Right ventricle myocardium superior (tissue), 1 donor: ENCODE results near the gene OPTN. TPM values are rescaled to one million over a fixed set of nuclear protein-coding genes. Genes with fewer than 3 reads are reported as not detected.
"Not testable (repeated sequence)": the region's sequence is repeated elsewhere in the genome, so short reads cannot be mapped to it uniquely, and the experiment has no call there.

ENCODE experiments used
- ATAC-seq: fragments of 200-7000 bp; cut with Tn5 transposase; one replicate; pipeline ENCODE4 v1.9.1; 2020; ENCODE audit warnings: mild to moderate bottlenecking; ENCODE audit not compliant: poor library complexity
- DNase-seq: peaks from one replicate; pipeline ENCODE4 v3.0.0-alpha.2; 2020
- intact Hi-C: fragments of 100-400 bp; cut with DNase I; formaldehyde crosslinking; loops from one replicate; pipeline ENCODE4 v1.11.2; 2022
- total RNA-seq: library from RNA; stranded (reverse); fragmentation: NEBNext Ultra II Directional; extraction: Animal tissue kit (Norgen Biotek cat#: 25700); gene quantifications from one replicate; pipeline ENCODE4 v1.2.1, GENCODE V29; 2021
- donor health status: DM: no; HTN: yes; CAD: no; lungs with severe emphysema.

The OPTN gene
- total RNA-seq, 1 donor from 2014 or later = 149 TPM

DNA sequence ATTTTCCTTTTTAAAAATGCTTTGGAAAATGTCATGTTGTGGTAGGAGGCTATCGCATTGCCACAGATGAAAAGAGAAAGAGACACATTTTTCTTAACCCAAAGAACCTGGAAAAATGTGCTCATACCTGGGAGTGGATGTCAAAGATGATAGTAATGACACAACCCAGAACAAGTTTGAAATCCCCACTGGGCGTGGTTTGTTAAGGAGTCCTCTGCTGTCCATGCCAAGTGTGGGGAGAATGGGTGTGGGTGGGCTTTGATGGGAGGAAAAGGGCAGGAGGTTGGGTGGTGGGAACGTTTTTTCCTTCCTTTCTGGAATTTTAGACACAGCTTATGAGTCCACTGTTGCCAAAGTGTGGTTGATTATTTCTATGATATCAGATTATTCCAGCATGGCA, 10.9 kb downstream of the OPTN start:
- intact Hi-C loops = no loop called here
- DNase-seq (no peak), ATAC-seq (no peak)

DNA sequence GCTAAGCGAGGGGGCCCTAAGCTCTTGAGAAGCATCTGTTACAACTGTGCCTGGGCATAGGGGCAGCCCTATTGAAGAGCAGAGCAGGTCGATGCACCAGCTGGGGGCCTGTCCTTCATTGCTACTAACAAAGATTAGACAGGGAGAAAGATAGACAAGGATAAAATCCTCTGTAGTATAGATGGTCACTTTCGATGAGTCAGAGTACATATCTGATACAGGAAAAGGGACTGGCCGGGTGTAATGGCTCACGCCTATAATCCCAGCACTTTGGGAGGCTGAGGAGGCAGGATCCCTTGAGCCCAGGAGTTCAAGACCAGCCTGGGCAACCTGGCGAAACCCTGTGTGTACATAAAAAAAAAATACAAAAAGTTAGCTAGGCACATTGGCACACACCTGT, 13.6 kb downstream of the OPTN start:
- intact Hi-C loops = no loop called here
- no peak for DNase-seq
- no peak for ATAC-seq

DNA sequence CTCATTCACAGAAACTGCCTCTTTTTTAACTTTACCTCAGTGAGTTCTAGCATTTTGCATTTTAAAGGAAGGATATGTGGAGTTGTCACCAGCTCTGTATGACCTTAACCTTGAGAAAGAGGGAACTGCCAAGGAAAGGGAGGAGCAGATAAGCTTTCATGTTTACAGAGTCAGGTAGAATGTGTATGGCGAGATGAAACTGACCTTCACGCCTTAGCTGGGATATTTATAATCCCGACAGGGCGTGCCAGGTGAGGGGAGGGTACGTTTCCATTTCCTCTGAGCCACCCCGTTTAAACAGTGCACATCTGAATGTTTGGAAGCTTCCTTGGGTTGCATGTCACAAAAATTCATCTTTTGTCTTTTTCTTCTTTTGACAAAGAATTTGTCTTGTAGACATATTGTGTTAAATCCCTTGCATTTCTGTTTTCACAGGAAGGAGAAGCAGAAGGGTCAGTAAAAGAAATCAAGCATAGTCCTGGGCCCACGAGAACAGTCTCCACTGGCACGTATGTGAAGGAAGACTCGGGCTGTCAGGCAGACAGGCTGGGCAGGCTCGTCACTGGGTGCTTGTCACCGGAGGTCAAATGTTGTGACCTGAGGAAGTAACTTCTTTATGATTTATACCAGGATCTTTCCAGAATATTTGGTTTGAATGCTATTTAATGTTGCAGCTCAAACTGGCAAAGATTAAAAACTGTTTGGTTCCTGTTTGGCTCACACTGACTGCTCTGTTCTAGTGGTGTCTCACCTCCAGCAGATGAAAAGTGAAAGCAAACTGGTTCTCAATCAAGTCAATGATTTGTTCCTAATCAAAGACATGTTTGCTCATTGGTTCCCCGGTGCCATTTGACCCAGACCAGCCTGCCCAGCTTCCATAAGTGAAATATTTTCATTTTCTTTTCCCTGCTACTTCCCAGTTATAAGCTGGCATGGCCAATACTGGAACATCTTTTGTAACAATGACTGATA, 16.2 kb downstream of the OPTN start:
- peak; percentile 72 for ATAC-seq
- DNase-seq = no peak
- intact Hi-C loops = no loop called here

DNA sequence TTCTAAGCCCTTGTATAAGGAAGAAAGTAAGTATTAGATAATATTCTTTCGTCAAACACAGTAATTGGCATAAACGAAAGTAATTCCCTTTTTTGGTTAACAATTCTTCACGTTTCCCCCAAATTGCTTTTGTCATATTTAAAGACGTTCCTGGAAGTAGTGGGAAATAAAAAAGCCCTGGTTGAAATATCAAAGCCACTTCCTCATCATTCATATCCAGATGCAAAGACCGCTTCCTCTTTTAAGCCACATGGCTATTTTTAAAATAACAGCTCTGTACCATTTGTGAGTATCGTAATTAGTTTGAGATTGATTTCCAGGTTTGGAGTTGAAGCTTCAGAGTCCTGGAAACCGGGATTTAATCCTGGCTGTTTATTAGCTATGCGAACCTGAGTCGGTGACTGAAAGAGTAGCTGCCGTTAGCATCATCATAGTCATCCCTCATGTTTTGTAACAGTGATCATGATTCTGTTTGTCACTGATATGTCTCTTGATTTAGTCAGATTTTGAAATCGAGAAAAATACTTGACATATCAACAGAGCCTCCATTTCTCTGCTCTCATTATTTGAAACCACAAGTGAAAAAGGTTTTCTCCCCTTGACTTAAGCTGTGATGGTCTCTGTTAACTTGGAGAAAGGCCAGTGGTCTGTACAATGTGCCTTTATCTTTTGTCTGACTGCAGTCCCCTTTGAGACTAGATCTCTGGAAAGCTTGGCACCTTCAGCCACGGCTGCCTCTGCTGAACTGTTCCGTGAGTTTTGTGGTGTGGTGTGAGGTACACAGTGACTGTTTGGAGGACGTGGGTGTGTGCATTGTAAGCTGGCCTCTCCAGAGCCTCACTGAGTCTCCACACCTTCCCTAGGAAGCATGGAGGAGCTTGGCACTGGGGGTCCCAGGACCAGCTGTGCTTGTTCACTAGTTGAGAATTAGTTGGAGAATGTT, 18.1 kb downstream of the OPTN start:
- intact Hi-C loops = no loop called here
- DNase-seq = no peak

DNA sequence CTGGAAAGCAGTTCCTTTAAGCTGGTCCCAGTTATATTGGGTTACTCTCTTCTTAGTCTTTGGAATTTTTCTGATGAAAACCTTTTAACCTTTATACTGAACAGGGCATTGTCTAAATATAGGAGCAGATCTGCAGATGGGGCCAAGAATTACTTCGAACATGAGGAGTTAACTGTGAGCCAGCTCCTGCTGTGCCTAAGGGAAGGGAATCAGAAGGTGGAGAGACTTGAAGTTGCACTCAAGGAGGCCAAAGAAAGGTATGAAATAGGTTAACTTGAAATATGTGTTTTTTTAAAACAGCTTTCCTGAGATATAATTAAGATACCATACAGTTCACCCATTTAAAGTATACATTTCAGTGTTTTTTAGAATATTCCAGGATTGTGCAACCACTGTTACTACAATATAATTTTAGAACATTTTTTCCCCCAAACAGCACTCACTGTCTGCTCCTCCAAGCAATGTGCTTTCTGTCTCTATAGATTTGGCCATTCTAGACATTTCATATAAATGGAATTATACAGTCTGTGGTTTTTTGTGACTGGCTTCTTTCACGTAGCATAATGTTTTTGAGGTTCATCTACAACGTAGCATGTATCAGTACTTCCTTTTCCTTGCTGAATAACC, 18.9 kb downstream of the OPTN start:
- DNase-seq = no peak
- intact Hi-C loops = no loop called here
- ATAC-seq = peak; percentile 30

More for the DNA sequence above, 18.1 kb downstream of the OPTN start:
- peak; percentile 31 for ATAC-seq

DNA sequence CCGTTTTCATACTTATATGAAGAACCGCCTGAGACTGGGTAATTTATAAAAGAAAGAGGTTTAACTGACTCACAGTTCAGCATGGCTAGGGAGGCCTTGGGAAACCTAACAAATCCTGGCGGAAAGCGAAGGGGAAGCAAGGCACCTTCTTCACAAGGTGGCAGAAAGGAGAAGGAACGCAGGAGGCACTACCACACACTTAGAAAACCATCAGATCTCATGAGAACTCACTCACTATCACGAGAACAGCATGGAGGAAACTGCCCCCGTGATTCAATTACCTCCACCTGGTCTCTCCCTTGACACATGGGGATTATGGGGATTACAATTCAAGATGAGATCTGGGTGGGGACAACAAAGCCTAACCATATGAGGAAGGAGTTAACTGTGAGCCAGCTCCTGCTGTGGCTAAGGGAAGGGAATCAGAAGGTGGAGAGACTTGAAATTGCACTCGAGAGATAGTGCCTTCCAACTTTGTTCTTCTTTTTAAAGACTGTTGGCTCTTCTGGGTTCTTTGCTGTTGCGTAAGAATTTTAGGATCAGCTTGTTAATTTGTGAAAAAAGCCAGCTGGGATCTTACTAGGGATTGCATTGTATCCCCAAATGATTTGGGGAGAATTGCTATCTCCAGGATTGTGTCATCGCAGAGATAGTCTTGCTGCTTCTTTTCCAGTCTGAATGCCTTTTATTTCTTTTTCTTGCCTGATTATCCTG, 21.0 kb downstream of the OPTN start:
- ATAC-seq (peak; percentile 60), DNase-seq (no peak)
- intact Hi-C loops = no loop called here

DNA sequence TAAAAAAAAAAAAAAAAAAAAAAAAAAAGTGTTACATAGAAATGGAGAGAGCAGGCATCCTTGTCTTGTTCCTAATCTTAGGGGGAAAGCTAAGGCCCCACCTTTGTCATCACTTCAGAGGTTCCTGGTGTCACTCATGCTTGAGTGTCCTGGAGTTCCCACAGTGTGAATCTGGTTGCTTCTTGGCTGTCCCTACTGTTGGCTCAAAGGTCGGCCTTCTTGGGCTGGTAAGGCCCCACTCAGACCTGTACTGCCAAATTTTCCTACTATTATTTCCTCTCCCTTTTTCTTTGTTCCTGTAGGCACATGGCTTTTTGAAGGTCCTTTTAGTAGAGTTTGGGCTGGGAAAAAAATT, 21.5 kb downstream of the OPTN start:
- peak; percentile 56 for ATAC-seq
- no peak for DNase-seq
- intact Hi-C loops = no loop called here

DNA sequence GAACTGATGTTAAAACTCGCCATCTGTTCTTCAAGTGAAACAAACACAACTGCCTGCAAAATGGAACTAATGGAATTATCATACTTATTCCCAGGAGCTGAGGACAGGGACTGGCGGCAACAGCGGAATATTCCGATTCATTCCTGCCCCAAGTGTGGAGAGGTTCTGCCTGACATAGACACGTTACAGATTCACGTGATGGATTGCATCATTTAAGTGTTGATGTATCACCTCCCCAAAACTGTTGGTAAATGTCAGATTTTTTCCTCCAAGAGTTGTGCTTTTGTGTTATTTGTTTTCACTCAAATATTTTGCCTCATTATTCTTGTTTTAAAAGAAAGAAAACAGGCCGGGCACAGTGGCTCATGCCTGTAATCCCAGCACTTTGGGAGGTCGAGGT, 36.7 kb downstream of the OPTN start:
- ATAC-seq (no peak), DNase-seq (no peak)
- intact Hi-C loops = no loop called here

DNA sequence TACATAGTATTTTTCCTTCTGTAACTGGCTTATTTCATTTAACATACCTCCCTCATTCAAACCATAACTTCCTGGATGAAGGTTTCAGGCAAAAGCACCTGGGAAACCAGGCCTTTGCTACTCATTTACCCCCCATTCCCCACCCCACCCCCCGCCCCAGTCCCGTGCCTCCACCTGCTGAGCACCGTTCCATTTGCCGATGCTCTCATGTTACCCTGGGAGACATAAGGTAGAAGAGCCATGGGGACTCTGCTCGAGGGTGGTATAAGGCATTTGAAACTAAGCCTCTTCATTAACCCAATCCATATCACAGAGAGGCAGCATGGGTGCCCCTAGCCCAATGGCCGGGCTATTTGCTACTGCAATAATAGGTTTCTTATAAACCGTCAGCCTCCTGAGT, 39.2 kb downstream of the OPTN start:
- no peak for DNase-seq
- intact Hi-C loops = no loop called here
- ATAC-seq = no peak

DNA sequence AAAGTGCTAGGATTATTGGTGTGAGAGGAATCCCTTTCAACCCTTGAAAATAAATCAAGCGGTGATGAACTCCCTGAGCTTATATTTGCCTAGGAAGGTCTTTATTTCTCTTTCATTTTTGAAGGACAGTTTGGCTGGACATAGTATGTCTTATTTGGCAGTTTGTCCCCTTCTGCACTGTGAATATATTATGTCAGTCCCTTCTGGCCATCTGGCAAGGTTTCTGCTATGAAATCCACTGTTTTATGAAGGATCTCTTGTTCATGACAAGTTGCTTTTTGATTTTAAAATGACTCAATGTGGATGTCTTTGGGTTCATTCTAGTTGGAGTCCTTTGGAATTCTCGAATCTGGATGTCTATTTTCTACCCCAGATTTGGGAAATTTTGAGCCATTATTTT, 39.7 kb downstream of the OPTN start:
- DNase-seq (no peak), ATAC-seq (no peak)
- intact Hi-C loops = no loop called here

DNA sequence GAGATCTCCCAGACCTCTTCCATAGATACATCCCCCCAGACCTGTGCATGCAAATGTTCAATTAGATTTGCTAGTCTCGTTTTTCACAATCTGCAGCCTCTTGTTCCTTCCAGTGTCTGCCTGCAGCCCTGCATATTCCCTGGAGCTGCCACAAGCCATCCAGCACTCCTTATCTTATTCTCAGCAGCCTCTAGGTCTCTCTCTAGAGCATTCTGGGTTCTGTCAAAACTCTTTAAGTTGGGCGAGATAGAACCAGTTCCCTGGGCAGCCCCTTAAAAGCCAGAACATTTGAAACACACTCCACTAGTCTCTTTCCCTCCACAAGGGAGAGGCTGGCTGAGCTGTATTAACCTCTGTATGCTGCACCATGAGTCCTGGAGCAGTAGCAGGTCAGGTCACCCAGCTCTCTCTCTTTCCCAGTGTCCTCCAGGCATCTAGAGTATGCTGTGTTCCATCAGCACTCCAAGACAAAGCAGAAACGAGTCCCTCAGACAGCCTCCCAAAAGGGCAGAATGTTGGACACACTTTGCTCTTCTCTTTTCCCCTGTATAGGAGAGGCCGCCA, 40.7 kb downstream of the OPTN start:
- intact Hi-C loops = no loop called here
- ATAC-seq = no peak
- DNase-seq = no peak

DNA sequence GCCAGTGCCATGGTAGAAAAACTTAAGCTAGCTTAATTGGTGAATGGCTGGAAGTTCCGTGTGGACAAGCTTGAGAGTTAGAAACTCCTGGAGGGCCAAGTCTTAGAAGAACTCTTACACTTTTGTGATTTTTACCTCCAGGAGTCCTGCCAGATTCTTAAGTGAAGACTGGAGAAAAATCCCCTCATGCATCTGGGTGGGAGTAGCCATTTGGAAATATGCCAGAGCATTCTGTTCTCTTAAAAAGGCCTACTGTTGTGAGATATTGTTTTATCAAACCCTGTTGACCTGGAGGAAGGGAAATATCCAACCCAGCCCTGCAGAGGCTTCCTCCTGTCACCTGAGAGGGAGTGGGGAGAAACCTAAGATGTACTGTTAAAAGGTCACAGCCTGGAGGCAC, 43.8 kb downstream of the OPTN start:
- intact Hi-C loops = no loop called here
- ATAC-seq = no peak
- no peak for DNase-seq

DNA sequence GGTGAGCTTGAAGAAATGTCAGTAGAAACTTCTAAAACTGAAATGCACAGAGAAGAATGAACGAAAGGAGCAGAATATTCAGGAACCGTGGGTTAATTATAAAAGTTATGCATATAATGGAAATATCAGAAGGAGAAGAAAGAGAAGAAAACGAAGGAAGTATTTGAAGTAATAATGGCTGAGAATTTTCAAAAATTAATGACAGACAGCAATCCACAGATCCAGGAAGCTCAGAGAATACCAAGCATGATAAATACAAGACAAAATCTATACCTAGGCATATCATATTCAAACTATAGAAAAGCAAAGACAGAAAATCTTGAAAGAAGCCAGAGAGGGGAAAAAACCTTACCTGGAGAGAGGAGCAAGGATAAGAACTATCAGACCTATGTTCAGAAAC, 44.9 kb downstream of the OPTN start:
- intact Hi-C loops = no loop called here
- no peak for DNase-seq
- no peak for ATAC-seq

DNA sequence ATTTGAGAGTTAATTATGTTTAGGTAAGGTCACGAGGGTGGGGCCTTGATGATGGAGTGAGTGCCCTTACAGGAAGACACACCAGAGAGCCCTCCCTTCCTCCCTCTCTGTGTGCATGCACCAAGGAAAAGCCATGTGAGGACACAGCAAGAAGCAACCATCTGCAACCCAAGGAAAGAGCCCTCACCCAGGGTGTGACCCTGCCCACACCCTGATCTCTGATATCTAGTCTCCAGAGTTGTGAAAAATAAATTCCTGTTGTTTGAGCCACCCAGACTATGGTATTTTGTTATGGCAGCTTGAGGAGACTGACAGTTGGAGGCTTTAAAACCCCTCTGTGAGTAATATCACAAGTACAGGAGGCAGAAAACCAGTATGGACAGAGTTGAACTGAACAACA, 46.4 kb downstream of the OPTN start:
- DNase-seq = no peak
- intact Hi-C loops = no loop called here
- ATAC-seq = no peak

DNA sequence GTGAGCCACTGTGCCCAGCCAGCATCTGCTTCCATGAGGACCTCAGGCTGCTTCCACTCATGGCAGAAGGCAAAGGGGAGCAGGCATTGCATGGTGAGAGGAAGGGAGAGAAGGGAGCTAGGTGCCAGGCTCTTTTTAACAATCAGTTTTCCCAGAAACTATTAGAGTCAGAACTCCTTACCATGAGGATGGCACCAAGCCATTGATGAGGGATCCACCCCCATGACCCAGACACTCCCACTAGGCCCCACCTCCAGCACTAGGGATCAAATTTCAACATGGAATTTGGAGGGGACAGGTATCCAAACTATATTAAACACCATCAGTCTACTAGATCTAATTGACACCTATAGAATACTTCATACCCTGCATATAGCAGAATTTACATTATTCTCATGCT, 47.2 kb downstream of the OPTN start:
- intact Hi-C loops = no loop called here
- DNase-seq = no peak
- no peak for ATAC-seq

DNA sequence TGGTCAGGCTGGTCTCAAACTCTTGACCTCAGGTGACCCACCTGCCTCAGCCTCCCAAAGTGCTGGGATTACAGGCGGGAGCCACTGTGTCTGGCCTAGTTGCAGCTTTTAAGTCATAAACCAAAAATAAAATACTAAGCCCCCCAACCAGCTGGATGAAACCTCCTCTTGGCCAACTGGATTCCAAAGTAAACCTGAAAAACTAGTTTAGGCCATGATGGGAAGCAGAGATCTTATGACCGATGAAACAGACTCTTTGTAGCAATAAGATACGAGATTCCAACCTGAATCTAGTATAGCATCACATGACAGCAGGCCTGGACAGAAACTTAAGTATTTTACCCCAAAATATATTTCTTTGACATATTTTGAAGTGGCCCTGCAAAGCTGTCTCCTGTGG, 52.3 kb downstream of the OPTN start:
- ATAC-seq (no peak), DNase-seq (no peak)
- intact Hi-C loops = no loop called here

DNA sequence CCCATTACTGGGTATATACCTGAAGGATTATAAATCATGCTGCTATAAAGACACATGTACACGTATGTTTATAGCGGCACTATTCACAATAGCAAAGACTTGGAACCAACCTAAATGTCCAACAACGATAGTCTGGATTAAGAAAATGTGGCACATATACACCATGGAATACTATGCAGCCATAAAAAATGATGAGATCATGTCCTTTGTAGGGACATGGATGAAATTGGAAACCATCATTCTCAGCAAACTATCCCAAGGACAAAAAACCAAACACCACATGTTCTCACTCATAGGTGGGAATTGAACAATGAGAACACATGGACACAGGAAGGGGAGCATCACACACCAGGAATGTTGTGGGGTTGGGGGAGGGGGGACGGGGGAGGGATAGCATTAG, 55.9 kb downstream of the OPTN start:
- DNase-seq, intact Hi-C loops: not testable (repeated sequence)

DNA sequence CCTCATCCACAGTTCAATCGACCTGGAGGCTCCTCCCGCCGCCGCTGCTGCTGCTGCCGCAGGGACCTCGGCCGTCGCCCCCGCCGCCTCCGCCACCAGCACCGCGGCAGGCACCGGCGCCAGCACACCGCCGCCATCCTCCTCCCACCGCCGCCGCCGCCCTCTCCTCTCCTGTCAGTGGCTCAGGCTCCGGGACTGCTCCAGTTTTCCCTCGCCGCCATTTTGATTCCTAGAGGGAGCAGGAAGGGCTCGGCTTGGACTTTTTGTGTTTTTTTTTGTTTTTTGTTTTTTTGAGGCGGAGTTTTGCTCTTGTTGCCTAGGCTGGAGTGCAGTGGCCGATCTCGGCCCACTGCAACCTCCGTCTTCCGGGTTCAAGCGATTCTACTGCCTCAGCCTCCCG, 58.4 kb downstream of the OPTN start:
- ATAC-seq (no peak), DNase-seq (no peak)

More for the DNA sequence above, 55.9 kb downstream of the OPTN start:
- ATAC-seq = not testable (repeated sequence)

More for the DNA sequence above, 58.4 kb downstream of the OPTN start:
- intact Hi-C loops = no loop called here
